A673 (cell line): ENCODE data around the gene USP48. TPM values are rescaled to one million over a fixed set of nuclear protein-coding genes. Genes with fewer than 3 reads are reported as not detected.

Source experiments
- BruUV-seq: library from RNA; stranded (reverse); fragments of 400-500 nt; replicated peaks from 2 replicates; lab custom pipeline; 2021; lab: Mats Ljungman, UMichigan
- CTCF ChIA-PET: fragments of 300-600 bp; sonication (Branson Sonifier 250); formaldehyde crosslinking; loops from one replicate; lab custom pipeline; 2022; ENCODE audit warnings: antibody characterized with exemption; lab: Charles Lee
- POLR2A ChIA-PET: fragments of 300-600 bp; sonication (Branson Sonifier 250); formaldehyde crosslinking; loops from one replicate; lab custom pipeline; 2022; ENCODE audit warnings: antibody characterized with exemption; ENCODE audit not compliant: low non-redundant PET; lab: Charles Lee
- DNase-seq: peaks from one replicate; pipeline ENCODE4 v3.0.0-alpha.2; 2015; ENCODE audit warnings: low spot score
- H3K27ac ChIP-seq: fragments of 200-600 bp; sonication (generic); 2 replicates; pipeline ENCODE4 v1.5.1; 2016; ENCODE audit warnings: mixed run types, low read depth, mild to moderate bottlenecking, mixed read lengths, antibody characterized with exemption, low read length; ENCODE audit not compliant: poor library complexity, severe bottlenecking
- H3K27me3 ChIP-seq: fragments of 200-600 bp; sonication (generic); replicated peaks from 2 replicates; pipeline ENCODE4 v1.6.1; 2017; ENCODE audit warnings: mixed run types, low read depth, mild to moderate bottlenecking, mixed read lengths, antibody characterized with exemption, low read length; ENCODE audit not compliant: insufficient read depth, poor library complexity
- H3K36me3 ChIP-seq: fragments of 200-600 bp; sonication (generic); 2 replicates; pipeline ENCODE4 v1.6.1; 2016; ENCODE audit warnings: mixed run types, mild to moderate bottlenecking, mixed read lengths, antibody characterized with exemption, low read length; ENCODE audit not compliant: insufficient read depth, poor library complexity, severe bottlenecking
- H3K4me1 ChIP-seq: fragments of 200-600 bp; sonication (generic); 2 replicates; pipeline ENCODE4 v1.6.1; 2017; ENCODE audit warnings: mixed run types, mild to moderate bottlenecking, mixed read lengths, antibody characterized with exemption, low read length; ENCODE audit not compliant: insufficient read depth, poor library complexity, severe bottlenecking
- H3K4me3 ChIP-seq: fragments of 200-600 bp; sonication (generic); 2 replicates; pipeline ENCODE4 v1.5.1; 2016; ENCODE audit warnings: low read depth, mixed run types, mild to moderate bottlenecking, mixed read lengths, low read length; ENCODE audit not compliant: poor library complexity, severe bottlenecking
- H3K9me3 ChIP-seq: fragments of 200-600 bp; sonication (generic); 2 replicates; pipeline ENCODE4 v1.6.1; 2016; ENCODE audit warnings: mixed run types, low read depth, mild to moderate bottlenecking, mixed read lengths, antibody characterized with exemption, low read length; ENCODE audit not compliant: poor library complexity, severe bottlenecking
- CTCF ChIP-seq: fragments of 300-800, 200-600 bp; sonication (generic); conservative IDR thresholded peaks from 2 replicates; pipeline ENCODE4 v1.5.1; 2017; ENCODE audit warnings: low read depth, mild to moderate bottlenecking, antibody characterized with exemption, low read length, moderate library complexity, mixed read lengths
- EZH2 ChIP-seq: fragments of 200-600 bp; sonication (generic); IDR thresholded peaks from 2 replicates; pipeline ENCODE4 v1.6.1; 2017; ENCODE audit warnings: borderline replicate concordance, low read depth, mild to moderate bottlenecking, mixed read lengths, antibody characterized with exemption, low read length; ENCODE audit not compliant: poor library complexity, severe bottlenecking
- intact Hi-C: fragments of 100-400 bp; cut with micrococcal nuclease; formaldehyde crosslinking; loops from one replicate; pipeline ENCODE4 v1.10.0; 2022; ENCODE audit not compliant: unreplicated experiment
- total RNA-seq: library from RNA; stranded (reverse); gene quantifications from 2 replicates; pipeline ENCODE4 v1.2.3, GENCODE V29; 2021

The USP48 gene
- total RNA-seq, 1 experiment from 2014 or later: 74.1 TPM

- no TSS peak for BruUV-seq
- peaks cover 30% of the 10 kb centered on the region for H3K4me1 ChIP-seq
- no peak overlapping the region for H3K27ac ChIP-seq
- peaks cover 2% of the 10 kb centered on the region for H3K36me3 ChIP-seq
- intact Hi-C loops: no loop called here
- DNase-seq: no peak
- no peak overlapping the region for H3K4me3 ChIP-seq
- no peaks in the 10 kb centered on the region for H3K27me3 ChIP-seq
- CTCF ChIA-PET: no interaction called here
- no peaks in the 10 kb centered on the region for H3K9me3 ChIP-seq
- POLR2A ChIA-PET: no interaction called here
- no peak for TF ChIP-seq CTCF
- TF ChIP-seq EZH2: no peak
Observed at GRCh38 chr1:21629971-21630370, 153.0 kb downstream of the USP48 start.

GRCh38 chr1:21628798-21629393 lies 154.1 kb downstream of the USP48 start:
- Histone ChIP-seq H3K4me1 (peaks cover 40% of the 10 kb centered on the region), H3K4me3 (no peak overlapping the region), H3K36me3 (peaks cover 4% of the 10 kb centered on the region), H3K9me3 (no peaks in the 10 kb centered on the region), H3K27ac (no peak overlapping the region), H3K27me3 (no peaks in the 10 kb centered on the region)
- POLR2A ChIA-PET: no interaction called here
- CTCF ChIA-PET: no interaction called here
- no peak for TF ChIP-seq CTCF
- no peak for TF ChIP-seq EZH2
- no TSS peak for BruUV-seq
- no peak for DNase-seq
- intact Hi-C loops: no loop called here

Other genes starting within 250 kb of the USP48 start
- 37.7 and 40.3 TPM in 2 replicates for gene RAP1GAP, start 113.8 kb downstream of the USP48 start, total RNA-seq
- not detected in 2 replicates for gene LDLRAD2, start 29.1 kb upstream of the USP48 start, total RNA-seq
- gene HSPG2, start 154.2 kb upstream of the USP48 start, total RNA-seq: 10.4 and 19.8 TPM in 2 replicates
- not detected in 2 replicates for gene CELA3B, start 193.9 kb upstream of the USP48 start, total RNA-seq
- not detected in 2 replicates for gene CELA3A, start 218.5 kb upstream of the USP48 start, total RNA-seq